HG02943 (cell line): ENCODE data around the gene VIP.

Source experiments
- ATAC-seq: cut with Tn5 transposase; IDR thresholded peaks from one replicate; pipeline ENCODE4 v1.9.1; 2021; ENCODE audit warnings: mild to moderate bottlenecking, low read depth, moderate library complexity; ENCODE audit not compliant: unreplicated experiment

The VIP gene

DNA sequence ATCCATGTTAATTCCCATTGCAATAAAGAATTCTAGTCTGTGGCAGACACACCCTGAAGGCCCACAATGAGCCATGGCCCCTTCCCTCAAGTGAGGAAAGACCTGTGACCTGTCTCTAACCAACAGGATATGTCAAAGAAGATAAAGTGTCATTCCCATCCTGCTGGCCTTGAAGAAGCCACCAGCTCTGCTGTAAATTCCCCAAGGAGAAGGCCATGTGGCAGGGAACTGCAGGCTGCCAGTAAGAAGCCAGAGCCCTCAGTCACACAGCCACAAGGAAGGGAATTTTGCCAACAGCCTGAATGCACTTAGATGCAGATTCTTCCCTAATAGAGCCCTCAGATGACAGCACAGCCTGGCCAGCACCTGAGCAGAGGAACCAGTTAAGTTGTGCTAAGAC, 24.8 kb downstream of the VIP start:
- ATAC-seq: no peak

- no peak for ATAC-seq
Measured at GRCh38 chr6:152776833-152777232, 26.2 kb downstream of the VIP start.

DNA sequence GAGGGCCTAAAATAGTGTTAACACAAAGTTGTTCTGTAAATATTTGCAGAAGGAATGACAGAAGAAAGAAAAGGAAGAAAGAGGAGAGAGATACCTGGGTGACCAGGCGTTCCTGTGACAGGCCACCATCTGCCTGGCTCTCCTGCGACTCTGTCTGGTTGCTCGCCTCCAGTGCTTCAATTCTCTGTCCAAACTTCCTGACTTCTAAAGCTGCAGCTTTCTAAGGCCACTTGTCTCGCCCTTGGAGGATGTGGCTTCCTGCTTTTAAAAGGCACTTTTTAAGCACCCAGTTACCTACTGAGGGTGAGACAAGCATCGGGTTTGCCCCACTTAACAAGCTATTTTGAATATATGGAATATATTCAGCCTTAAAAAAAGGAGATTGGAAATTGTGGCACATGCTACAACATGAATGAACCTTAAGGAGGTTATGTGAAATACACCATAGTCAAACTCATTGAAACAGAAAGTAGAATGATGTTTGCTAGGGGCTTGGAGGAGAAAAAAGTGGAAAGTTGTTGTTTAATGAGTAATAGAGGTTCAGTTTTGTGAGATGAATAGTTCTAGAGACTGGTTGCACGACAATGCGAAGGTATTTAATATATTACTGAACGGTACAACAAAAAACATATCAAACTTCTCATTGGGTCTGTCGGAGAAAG, 32.8 kb downstream of the VIP start:
- peak; percentile 54 for ATAC-seq

DNA sequence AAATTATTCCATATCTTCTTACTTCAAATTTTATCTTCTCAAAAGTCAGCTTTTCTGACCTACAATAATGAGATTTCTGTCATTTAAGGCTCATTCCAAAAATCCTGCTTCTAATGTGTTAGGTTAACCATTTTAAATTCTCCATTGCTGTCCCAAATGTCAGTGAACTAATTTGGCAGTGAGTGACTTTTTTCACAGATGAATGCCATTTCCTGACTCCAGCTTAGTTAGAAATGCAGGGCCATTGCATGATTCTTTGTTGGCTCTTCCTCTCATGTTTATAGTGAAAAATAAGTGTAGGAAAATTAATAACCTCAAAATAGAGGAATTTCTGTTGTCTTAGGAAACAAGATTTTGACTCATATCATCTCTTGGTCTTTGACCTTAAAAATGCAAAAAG, 44.1 kb downstream of the VIP start:
- no peak for ATAC-seq

GRCh38 chr6:152804150-152804549, 53.6 kb downstream of the VIP start:
- ATAC-seq: no peak
